Endothelial cell of umbilical vein (primary cell): ENCODE data around the gene CAND2. TPM values are rescaled to one million over a fixed set of nuclear protein-coding genes. Genes with fewer than 3 reads are reported as not detected.

ENCODE experiments used
- BruUV-seq: library from RNA; stranded (reverse); fragments of 400-500 nt; replicated peaks from 2 replicates; lab custom pipeline; 2021; lab: Mats Ljungman, UMichigan
- CTCF ChIA-PET: fragments of 300-600, 350-600 bp; sonication (Branson Sonifier 250); formaldehyde crosslinking; loops from one replicate; lab custom pipeline; 2021; ENCODE audit warnings: antibody characterized with exemption, inconsistent platforms; lab: Charles Lee
- POLR2A ChIA-PET: fragments of 300-600, 350-600 bp; sonication (Branson Sonifier 250); formaldehyde crosslinking; loops from one replicate; lab custom pipeline; 2021; ENCODE audit warnings: antibody characterized with exemption, inconsistent platforms; lab: Charles Lee
- DNase-seq: peaks from one replicate; pipeline ENCODE4 v3.0.0-alpha.2; 2011; ENCODE audit warnings: low read depth, low spot score
- FAIRE-seq: peaks from 2 replicates; lab custom pipeline; 2011; peaks lifted over from hg19 to GRCh38; lab: Jason Lieb, UNC
- H2AFZ ChIP-seq: 2 replicates; pipeline ENCODE4 v1.6.0; 2012; ENCODE audit warnings: low read depth, low read length, control low read depth, inconsistent platforms
- H3K27ac ChIP-seq: 2 replicates; pipeline ENCODE4 v1.5.1; 2011; ENCODE audit warnings: low read depth, mild to moderate bottlenecking, control low read depth, low read length, moderate library complexity; ENCODE audit not compliant: insufficient read depth
- H3K27me3 ChIP-seq, 2 experiments: 2 replicates each; pipeline versions ENCODE4 v1.6.0 to v1.6.1; 2011; ENCODE audit warnings: low read length in 2 of 2, mixed read lengths in 1 of 2; ENCODE audit not compliant: control insufficient read depth in 2 of 2, insufficient read depth in 2 of 2
- H3K36me3 ChIP-seq, 2 experiments: 2 replicates in 1 of 2; 3 replicates in 1 of 2; pipeline ENCODE4 v1.5.1; 2011; ENCODE audit warnings: low read length in 2 of 2, mild to moderate bottlenecking in 1 of 2, moderate library complexity in 1 of 2; ENCODE audit not compliant: control insufficient read depth in 2 of 2, insufficient read depth in 2 of 2; ENCODE audit errors: extremely low read depth in 1 of 2
- H3K4me1 ChIP-seq: 3 replicates; pipeline ENCODE4 v1.5.1; 2011; ENCODE audit warnings: mild to moderate bottlenecking, low read length; ENCODE audit not compliant: control insufficient read depth, insufficient read depth; ENCODE audit errors: extremely low read depth
- H3K4me2 ChIP-seq: 2 replicates; pipeline ENCODE4 v1.6.1; 2011; ENCODE audit warnings: low read length, control low read depth, mixed read lengths; ENCODE audit not compliant: insufficient read depth
- H3K4me3 ChIP-seq, 3 experiments: fragments of 200-600 bp in 1 of 3; sonication (generic), shearing (Covaris generic) in 1 of 3; replicated peaks in 1 of 3; 2 replicates each; pipeline ENCODE4 v1.5.1; 2011 to 2016; ENCODE audit warnings: control low read depth in 3 of 3, low read length in 3 of 3, mild to moderate bottlenecking in 2 of 3, inconsistent platforms in 1 of 3, low read depth in 1 of 3, moderate library complexity in 1 of 3; ENCODE audit not compliant: insufficient read depth in 1 of 3
- H3K79me2 ChIP-seq: 2 replicates; pipeline ENCODE4 v1.6.0; 2012; ENCODE audit warnings: low read length, inconsistent platforms; ENCODE audit not compliant: control insufficient read depth, insufficient read depth
- H3K9ac ChIP-seq: replicated peaks from 2 replicates; pipeline ENCODE3; 2011; ENCODE audit warnings: low read length, control low read depth; ENCODE audit not compliant: insufficient read depth; ENCODE audit errors: extremely low read depth
- H3K9me1 ChIP-seq: replicated peaks from 3 replicates; pipeline ENCODE4 v1.6.0; 2011; ENCODE audit warnings: mild to moderate bottlenecking, low read length; ENCODE audit not compliant: control insufficient read depth, insufficient read depth; ENCODE audit errors: extremely low read depth
- H3K9me3 ChIP-seq: replicated peaks from 2 replicates; pipeline ENCODE4 v1.5.1; 2012; ENCODE audit warnings: low read length, inconsistent platforms; ENCODE audit not compliant: control insufficient read depth, insufficient read depth
- H4K20me1 ChIP-seq: replicated peaks from 2 replicates; pipeline ENCODE3; 2011; ENCODE audit warnings: mild to moderate bottlenecking, low read length; ENCODE audit not compliant: control insufficient read depth, insufficient read depth; ENCODE audit errors: extremely low read depth
- EZH2 ChIP-seq: IDR thresholded peaks from 2 replicates; pipeline ENCODE4 v1.6.1; 2012; ENCODE audit warnings: borderline replicate concordance, low read depth, mild to moderate bottlenecking, moderate library complexity, low read length, inconsistent platforms; ENCODE audit not compliant: severe bottlenecking
- FOS ChIP-seq: IDR thresholded peaks from 2 replicates; pipeline ENCODE4 v1.6.1; 2011; ENCODE audit warnings: mild to moderate bottlenecking, low read length, moderate library complexity, borderline replicate concordance; ENCODE audit not compliant: insufficient read depth
- GATA2 ChIP-seq: IDR thresholded peaks from 2 replicates; pipeline ENCODE4 v1.7.0; 2011; ENCODE audit warnings: low read depth, mild to moderate bottlenecking, moderate library complexity, mixed read lengths, low read length; ENCODE audit not compliant: insufficient read length, insufficient read depth
- JUN ChIP-seq: IDR thresholded peaks from 2 replicates; pipeline ENCODE4 v1.6.1; 2011; ENCODE audit warnings: borderline replicate concordance, low read depth; ENCODE audit not compliant: insufficient read length, insufficient read depth
- MYC ChIP-seq: IDR thresholded peaks from one replicate; pipeline ENCODE4 v1.6.1; 2011; ENCODE audit warnings: mild to moderate bottlenecking, low read depth, low read length
- POLR2A ChIP-seq: IDR thresholded peaks from 2 replicates; pipeline ENCODE4 v1.6.1; 2012; ENCODE audit warnings: low read depth, mild to moderate bottlenecking, control low read depth, low read length
- dilution Hi-C: fragments of 300-500 bp; cut with MboI; formaldehyde crosslinking; loops from one replicate; pipeline ENCODE4 v1.15.0; 2019; ENCODE audit warnings: low sequenced_read_pairs; ENCODE audit not compliant: extremely low pct_ligation_motif_present
- intact Hi-C: fragments of 100-400 bp; cut with micrococcal nuclease; formaldehyde crosslinking; loops from one replicate; pipeline ENCODE4 v1.10.0; 2022
- polyA plus RNA-seq, 4 experiments: library from polyadenylated mRNA; depleted of rRNA in 3 of 4; stranded (reverse) in 3 of 4; unstranded in 1 of 4; fragments of >200 nt; gene quantifications; 2 replicates each; pipeline versions ENCODE4 v1.2.1 to v1.2.3, GENCODE V29; 2011 to 2012; ENCODE audit warnings: missing spikeins in 1 of 4
- total RNA-seq: library from RNA; stranded (reverse); gene quantifications from 2 replicates; pipeline ENCODE4 v1.2.3, GENCODE V29; 2021
- TF ChIP-seq, protein P1 (sequence below), 2 donors: IDR thresholded peaks; 1 replicate in 1 of 2; 2 replicates in 1 of 2; pipeline ENCODE4 v1.5.1; 2011; ENCODE audit warnings: low read length in 2 of 2, mild to moderate bottlenecking in 2 of 2, moderate library complexity in 2 of 2, control low read depth in 1 of 2, inconsistent platforms in 1 of 2, low read depth in 1 of 2; ENCODE audit not compliant: insufficient read depth in 1 of 2; ENCODE audit errors: extremely low read depth in 1 of 2

The CAND2 gene
- total and polyA plus RNA-seq, 2 donors (not counting 3 experiments of a cell fraction or from before 2014, with no cell fraction given) = 7.1 to 11.0 TPM

- Histone ChIP-seq H3K27me3 (no peaks in the 10 kb centered on the region), H3K79me2 (no peaks in the 10 kb centered on the region), H3K27ac (no peak overlapping the region), H3K36me3 (no peaks in the 10 kb centered on the region), H3K9ac (no peak overlapping the region), H4K20me1 (no peaks in the 10 kb centered on the region), H3K9me3 (no peaks in the 10 kb centered on the region), H3K4me2 (no peak overlapping the region), H3K9me1 (no peaks in the 10 kb centered on the region), H3K4me3 (no peak overlapping the region), H3K4me1 (peaks cover 5% of the 10 kb centered on the region), H2AFZ (no peak overlapping the region)
- dilution Hi-C loops (no loop called here), intact Hi-C loops (no loop called here)
- no peak for DNase-seq
- no TSS peak for BruUV-seq
- FAIRE-seq = no peak
- POLR2A ChIA-PET = interaction anchor here (1.1 kb wide), 1 partner anchor 9 kb away, joined by 3 read pairs; no protein-coding TSS in a partner anchor
- CTCF ChIA-PET = interaction anchor here (0.7 to 4.3 kb wide), 4 partner anchors 9 to 12 kb away, joined by 3 to 30 read pairs (median 6); no protein-coding TSS in a partner anchor
- TF ChIP-seq MYC = no peak
Measured at GRCh38 chr3:12798559-12799179, 2.2 kb downstream of the CAND2 start.

- DNase-seq (no peak), FAIRE-seq (no peak)
- dilution Hi-C loops (no loop called here), intact Hi-C loops (no loop called here)
- no peaks in the 10 kb centered on the region for H3K9me3 ChIP-seq
- no peak overlapping the region for H3K4me2 ChIP-seq
- no peaks in the 10 kb centered on the region for H3K9me1 ChIP-seq
- H3K27ac ChIP-seq = no peak overlapping the region
- no TSS peak for BruUV-seq
- POLR2A ChIA-PET = interaction anchor here (1.1 kb wide), 1 partner anchor 8 kb away, joined by 3 read pairs; no protein-coding TSS in a partner anchor
- H3K79me2 ChIP-seq = no peaks in the 10 kb centered on the region
- no peaks in the 10 kb centered on the region for H4K20me1 ChIP-seq
- no peaks in the 10 kb centered on the region for H3K27me3 ChIP-seq
- H3K36me3 ChIP-seq = no peaks in the 10 kb centered on the region
- TF ChIP-seq EZH2 = no peak
- no peak for TF ChIP-seq GATA2
- TF ChIP-seq, protein P1, sequence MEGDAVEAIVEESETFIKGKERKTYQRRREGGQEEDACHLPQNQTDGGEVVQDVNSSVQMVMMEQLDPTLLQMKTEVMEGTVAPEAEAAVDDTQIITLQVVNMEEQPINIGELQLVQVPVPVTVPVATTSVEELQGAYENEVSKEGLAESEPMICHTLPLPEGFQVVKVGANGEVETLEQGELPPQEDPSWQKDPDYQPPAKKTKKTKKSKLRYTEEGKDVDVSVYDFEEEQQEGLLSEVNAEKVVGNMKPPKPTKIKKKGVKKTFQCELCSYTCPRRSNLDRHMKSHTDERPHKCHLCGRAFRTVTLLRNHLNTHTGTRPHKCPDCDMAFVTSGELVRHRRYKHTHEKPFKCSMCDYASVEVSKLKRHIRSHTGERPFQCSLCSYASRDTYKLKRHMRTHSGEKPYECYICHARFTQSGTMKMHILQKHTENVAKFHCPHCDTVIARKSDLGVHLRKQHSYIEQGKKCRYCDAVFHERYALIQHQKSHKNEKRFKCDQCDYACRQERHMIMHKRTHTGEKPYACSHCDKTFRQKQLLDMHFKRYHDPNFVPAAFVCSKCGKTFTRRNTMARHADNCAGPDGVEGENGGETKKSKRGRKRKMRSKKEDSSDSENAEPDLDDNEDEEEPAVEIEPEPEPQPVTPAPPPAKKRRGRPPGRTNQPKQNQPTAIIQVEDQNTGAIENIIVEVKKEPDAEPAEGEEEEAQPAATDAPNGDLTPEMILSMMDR (IDR thresholded peaks at IDR 0.05; ENCODE audit: extremely low read depth in 1 of 2, insufficient read depth in 1 of 2, low read depth in 1 of 2, low read length in 2 of 2) = no peak
- no peak for TF ChIP-seq FOS
- no peak for TF ChIP-seq POLR2A
- no peak for TF ChIP-seq MYC
- TF ChIP-seq JUN = no peak
- H3K4me1 ChIP-seq = peaks cover 5% of the 10 kb centered on the region
- CTCF ChIA-PET = interaction anchor here (2.8 to 4.3 kb wide), 2 partner anchors 10 to 13 kb away, joined by 9 to 30 read pairs; no protein-coding TSS in a partner anchor
- H3K9ac ChIP-seq = no peak overlapping the region
- no peak overlapping the region for H2AFZ ChIP-seq
- H3K4me3 ChIP-seq = no peak overlapping the region
Measured at GRCh38 chr3:12799525-12800440, 3.3 kb downstream of the CAND2 start.
